HCT116 (cell line): ENCODE results near the gene FAM89B. TPM values are rescaled to one million over a fixed set of nuclear protein-coding genes. Genes with fewer than 3 reads are reported as not detected.

Source experiments
- ATAC-seq: fragments of 200-7000 bp; cut with Tn5 transposase; 2 replicates; pipeline ENCODE4 v1.9.1; 2020; ENCODE audit warnings: mild to moderate bottlenecking, moderate library complexity
- BruUV-seq: library from RNA; stranded (reverse); fragments of 400-500 nt; replicated peaks from 2 replicates; lab custom pipeline; 2021; lab: Mats Ljungman, UMichigan
- CTCF ChIA-PET: fragments of 300-600 bp; sonication (Branson Sonifier 250); formaldehyde crosslinking; loops from one replicate; lab custom pipeline; 2021; ENCODE audit warnings: antibody characterized with exemption; lab: Charles Lee
- POLR2A ChIA-PET: fragments of 300-600, 350-600 bp; sonication (Branson Sonifier 250); formaldehyde crosslinking; loops from one replicate; lab custom pipeline; 2021; ENCODE audit warnings: antibody characterized with exemption; lab: Charles Lee
- RAD21 ChIA-PET, 2 experiments: fragments of 300-600 bp; sonication (Branson Sonifier 250); formaldehyde crosslinking; loops; one replicate each; lab custom pipeline; 2023; ENCODE audit warnings: low total read pairs in 2 of 2; ENCODE audit not compliant: uncharacterized antibody in 2 of 2, unreplicated experiment in 2 of 2, low non-redundant PET in 1 of 2; lab: Charles Lee
- DNase-seq: peaks from one replicate; pipeline ENCODE4 v3.0.0-alpha.2; 2010; ENCODE audit warnings: low read depth, low spot score
- H2AFZ ChIP-seq: fragments of 200-600 bp; shearing (Covaris generic), sonication (generic); 2 replicates; pipeline ENCODE4 v1.6.1; 2017; ENCODE audit warnings: low read depth, mixed run types, mixed read lengths, antibody characterized with exemption, low read length; ENCODE audit not compliant: poor library complexity, severe bottlenecking
- H3K27ac ChIP-seq: 2 replicates; pipeline ENCODE4 v1.5.1; 2012; ENCODE audit warnings: low read depth, low read length
- H3K27me3 ChIP-seq: fragments of 200-600 bp; sonication (generic); 2 replicates; pipeline ENCODE4 v1.6.1; 2016; ENCODE audit warnings: mixed run types, low read length, mixed read lengths; ENCODE audit not compliant: insufficient read depth
- H3K36me3 ChIP-seq, 2 experiments: fragments of 200-500 bp in 1 of 2; fragments of 200-600 bp in 1 of 2; sonication (Bioruptor generic) in 1 of 2; sonication (generic) in 1 of 2; 2 replicates each; pipeline versions ENCODE4 v1.5.1 to v1.6.1; 2014 to 2016; ENCODE audit warnings: low read length in 2 of 2, inconsistent platforms in 1 of 2, mixed read lengths in 1 of 2, mixed run types in 1 of 2; ENCODE audit not compliant: insufficient read depth in 2 of 2, control insufficient read depth in 1 of 2
- H3K4me1 ChIP-seq, 2 experiments: fragments of 200-600 bp in 1 of 2; sonication (generic) in 1 of 2; 2 replicates each; pipeline versions ENCODE4 v1.5.1 to v1.6.1; 2012 to 2017; ENCODE audit warnings: low read length in 2 of 2, inconsistent platforms in 1 of 2, mild to moderate bottlenecking in 1 of 2, mixed read lengths in 1 of 2, mixed run types in 1 of 2, moderate library complexity in 1 of 2; ENCODE audit not compliant: insufficient read depth in 2 of 2, control insufficient read depth in 1 of 2
- H3K4me2 ChIP-seq: fragments of 200-600 bp; sonication (generic); 2 replicates; pipeline ENCODE4 v1.6.1; 2017; ENCODE audit warnings: mixed run types, low read length, mixed read lengths
- H3K4me3 ChIP-seq, 2 experiments: fragments of 200-600 bp in 1 of 2; sonication (generic) in 1 of 2; replicated peaks in 1 of 2; 2 replicates each; pipeline ENCODE4 v1.5.1; 2011 to 2016; ENCODE audit warnings: low read length in 2 of 2, control low read depth in 1 of 2, low read depth in 1 of 2, mild to moderate bottlenecking in 1 of 2, mixed read lengths in 1 of 2, mixed run types in 1 of 2
- H3K79me2 ChIP-seq: fragments of 200-600 bp; sonication (generic); 2 replicates; pipeline ENCODE4 v1.6.1; 2017; ENCODE audit warnings: mild to moderate bottlenecking, mixed run types, low read length, moderate library complexity, mixed read lengths; ENCODE audit not compliant: insufficient read depth
- H3K9ac ChIP-seq: fragments of 200-600 bp; sonication (generic); 2 replicates; pipeline ENCODE4 v1.6.1; 2016; ENCODE audit warnings: low read length, mixed read lengths
- H3K9me2 ChIP-seq: fragments of 200-600 bp; sonication (generic), shearing (Covaris generic); 2 replicates; pipeline ENCODE4 v1.6.1; 2017; ENCODE audit warnings: mixed run types, mild to moderate bottlenecking, moderate library complexity; ENCODE audit not compliant: insufficient read depth
- H3K9me3 ChIP-seq, 2 experiments: fragments of 200-500 bp in 1 of 2; fragments of 200-600 bp in 1 of 2; sonication (Bioruptor generic) in 1 of 2; sonication (generic) in 1 of 2; 2 replicates each; pipeline ENCODE4 v1.6.1; 2014 to 2017; ENCODE audit warnings: low read length in 2 of 2, mixed read lengths in 2 of 2, inconsistent platforms in 1 of 2, low read depth in 1 of 2, mild to moderate bottlenecking in 1 of 2, mixed run types in 1 of 2, moderate library complexity in 1 of 2; ENCODE audit not compliant: control insufficient read depth in 1 of 2, insufficient read depth in 1 of 2
- H4K20me1 ChIP-seq: fragments of 200-600 bp; sonication (generic), shearing (Covaris generic); 2 replicates; pipeline ENCODE4 v1.6.1; 2017; ENCODE audit warnings: mixed run types, mild to moderate bottlenecking, moderate library complexity; ENCODE audit not compliant: insufficient read depth
- ELF1 ChIP-seq: IDR thresholded peaks from 2 replicates; pipeline ENCODE4 v1.6.1; 2012; ENCODE audit warnings: low read depth, borderline replicate concordance
- EZH2 ChIP-seq: fragments of 200-600 bp; sonication (generic); IDR thresholded peaks from 2 replicates; pipeline ENCODE4 v1.6.1; 2017; ENCODE audit warnings: antibody characterized with exemption, mixed run types
- RAD21 ChIP-seq: IDR thresholded peaks from 2 replicates; pipeline ENCODE4 v1.6.1; 2012; ENCODE audit warnings: low read depth, mild to moderate bottlenecking
- SIN3A ChIP-seq: IDR thresholded peaks from 2 replicates; pipeline ENCODE4 v1.6.1; 2012; ENCODE audit warnings: low read depth
- SP1 ChIP-seq: IDR thresholded peaks from 2 replicates; pipeline ENCODE4 v1.6.1; 2012; ENCODE audit warnings: low read depth
- ZFX ChIP-seq: fragments of 450-650 bp; IDR thresholded peaks from 2 replicates; pipeline ENCODE4 v1.6.1; 2017
- ZNF274 ChIP-seq: fragments of 200-500 bp; sonication (Bioruptor generic); IDR thresholded peaks from 2 replicates; pipeline ENCODE4 v1.6.1; 2014; ENCODE audit warnings: mild to moderate bottlenecking, low read depth, low read length, inconsistent platforms
- intact Hi-C: fragments of 100-400 bp; cut with micrococcal nuclease; formaldehyde crosslinking; loops from 2 replicates; pipeline ENCODE4 v1.10.0; 2022
- total RNA-seq: library from RNA; stranded (reverse); gene quantifications from one replicate; pipeline ENCODE4 v1.2.1, GENCODE V29; 2021; ENCODE audit not compliant: unreplicated experiment
- TF ChIP-seq, protein P1 (sequence below): IDR thresholded peaks from 2 replicates; pipeline ENCODE4 v1.6.1; 2012
- TF ChIP-seq, protein P2 (sequence below): IDR thresholded peaks from 2 replicates; pipeline ENCODE4 v1.6.1; 2012
- TF ChIP-seq, protein P3 (sequence below): IDR thresholded peaks from 2 replicates; pipeline ENCODE4 v1.6.1; 2011; ENCODE audit warnings: mild to moderate bottlenecking, low read length, moderate library complexity; ENCODE audit not compliant: insufficient replicate concordance; ENCODE audit errors: extremely low read depth

FAM89B gene
- total RNA-seq, 1 experiment from 2014 or later, result 60.0 TPM

DNA sequence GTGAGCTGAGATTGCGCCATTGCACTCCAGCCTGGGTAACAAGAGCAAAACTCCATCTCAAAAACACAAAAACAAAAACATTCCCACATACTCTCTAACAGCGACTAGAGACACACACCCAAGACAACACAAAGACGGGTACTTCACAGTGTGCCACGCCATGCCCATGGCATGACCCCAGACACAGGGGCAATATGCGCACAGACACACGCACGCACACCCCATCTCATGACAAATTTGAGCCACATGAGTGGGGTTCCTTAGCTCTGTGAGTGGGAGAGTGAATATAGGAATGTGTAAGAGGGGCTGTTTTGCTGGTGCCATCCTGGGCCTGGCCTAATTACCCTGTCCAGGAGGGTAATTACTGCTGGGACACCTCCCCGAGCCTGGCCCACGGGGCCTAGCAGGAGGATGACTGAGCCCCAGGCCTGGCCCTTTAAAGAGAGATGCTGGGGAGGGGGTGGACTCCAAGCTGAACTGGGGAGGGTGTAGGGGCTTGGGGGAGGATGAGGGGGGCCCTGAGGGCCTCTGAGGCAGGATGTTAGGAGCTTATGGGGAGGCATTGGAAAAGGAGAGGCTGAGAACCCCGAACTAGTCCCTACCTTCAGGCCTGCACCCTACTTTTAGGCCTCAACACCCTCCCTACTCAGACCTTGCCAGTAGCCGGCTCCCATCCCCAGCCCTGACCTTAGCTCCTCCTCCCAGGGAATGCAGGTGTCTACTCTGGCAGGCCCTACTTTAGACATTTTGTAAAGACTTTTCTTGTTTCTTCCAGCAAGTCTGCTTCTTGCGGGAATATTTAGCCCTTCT lies 15.7 kb upstream of the FAM89B start:
- Histone ChIP-seq H2AFZ (no peak overlapping the region), H3K27me3 (no peaks in the 10 kb centered on the region), H3K4me1 (peaks cover 80 to 94% of the 10 kb centered on the region in 2 experiments), H3K4me3 (peak overlapping the region; percentile 64 to 68), H3K9me3 (no peaks in the 10 kb centered on the region), H3K36me3 (0 out of 4 replicates have a peak, but pooled peaks cover 0 to 4% of the 10 kb centered on the region in 2 experiments), H3K27ac (peak overlapping the region; percentile 99), H4K20me1 (no peaks in the 10 kb centered on the region), H3K79me2 (peaks cover 28% of the 10 kb centered on the region), H3K9me2 (no peaks in the 10 kb centered on the region), H3K9ac (peak overlapping the region; percentile 83), H3K4me2 (peak overlapping the region; percentile 96)
- POLR2A ChIA-PET, result interaction anchor here (0.7 to 1.0 kb wide), 3 partner anchors 9 to 16 kb away, joined by 3 to 4 read pairs (median 4); partner anchors contain the start of gene FAM89B
- TF ChIP-seq ZFX, result no peak; the same call in 1 of the 2 replicates
- TF ChIP-seq SP1, result no peak
- no peak for TF ChIP-seq ZNF274
- TF ChIP-seq, protein P1, sequence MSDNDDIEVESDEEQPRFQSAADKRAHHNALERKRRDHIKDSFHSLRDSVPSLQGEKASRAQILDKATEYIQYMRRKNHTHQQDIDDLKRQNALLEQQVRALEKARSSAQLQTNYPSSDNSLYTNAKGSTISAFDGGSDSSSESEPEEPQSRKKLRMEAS, result no peak
- TF ChIP-seq ELF1, result no peak
- no peak for TF ChIP-seq RAD21
- no peak for TF ChIP-seq EZH2
- no peak for TF ChIP-seq SIN3A
- TF ChIP-seq, protein P2, sequence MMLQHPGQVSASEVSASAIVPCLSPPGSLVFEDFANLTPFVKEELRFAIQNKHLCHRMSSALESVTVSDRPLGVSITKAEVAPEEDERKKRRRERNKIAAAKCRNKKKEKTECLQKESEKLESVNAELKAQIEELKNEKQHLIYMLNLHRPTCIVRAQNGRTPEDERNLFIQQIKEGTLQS, result no peak
- TF ChIP-seq, protein P3, sequence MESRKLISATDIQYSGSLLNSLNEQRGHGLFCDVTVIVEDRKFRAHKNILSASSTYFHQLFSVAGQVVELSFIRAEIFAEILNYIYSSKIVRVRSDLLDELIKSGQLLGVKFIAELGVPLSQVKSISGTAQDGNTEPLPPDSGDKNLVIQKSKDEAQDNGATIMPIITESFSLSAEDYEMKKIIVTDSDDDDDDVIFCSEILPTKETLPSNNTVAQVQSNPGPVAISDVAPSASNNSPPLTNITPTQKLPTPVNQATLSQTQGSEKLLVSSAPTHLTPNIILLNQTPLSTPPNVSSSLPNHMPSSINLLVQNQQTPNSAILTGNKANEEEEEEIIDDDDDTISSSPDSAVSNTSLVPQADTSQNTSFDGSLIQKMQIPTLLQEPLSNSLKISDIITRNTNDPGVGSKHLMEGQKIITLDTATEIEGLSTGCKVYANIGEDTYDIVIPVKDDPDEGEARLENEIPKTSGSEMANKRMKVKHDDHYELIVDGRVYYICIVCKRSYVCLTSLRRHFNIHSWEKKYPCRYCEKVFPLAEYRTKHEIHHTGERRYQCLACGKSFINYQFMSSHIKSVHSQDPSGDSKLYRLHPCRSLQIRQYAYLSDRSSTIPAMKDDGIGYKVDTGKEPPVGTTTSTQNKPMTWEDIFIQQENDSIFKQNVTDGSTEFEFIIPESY, result no peak
- ATAC-seq, result no peak
- TSS peak; percentile 60 for BruUV-seq
- no peak for DNase-seq
- RAD21 ChIA-PET, result interaction anchor here in 1 of 2 experiments (1.2 kb wide), 1 partner anchor 16 kb away, joined by 3 read pairs; the partner anchor contains the start of gene FAM89B
- CTCF ChIA-PET, result interaction anchor here (0.8 to 1.7 kb wide), 2 partner anchors 16 to 106 kb away, joined by 3 to 14 read pairs; partner anchors contain the start of gene RELA
- intact Hi-C loops, result no loop called here
